HG02943 (cell line): ENCODE measurements around the gene MILR1.
"Not testable (repeated sequence)": the region's sequence is repeated elsewhere in the genome, so short reads cannot be mapped to it uniquely, and the experiment has no call there.

Experiments
- ATAC-seq: cut with Tn5 transposase; IDR thresholded peaks from one replicate; pipeline ENCODE4 v1.9.1; 2021; ENCODE audit warnings: mild to moderate bottlenecking, low read depth, moderate library complexity; ENCODE audit not compliant: unreplicated experiment

MILR1 gene

DNA sequence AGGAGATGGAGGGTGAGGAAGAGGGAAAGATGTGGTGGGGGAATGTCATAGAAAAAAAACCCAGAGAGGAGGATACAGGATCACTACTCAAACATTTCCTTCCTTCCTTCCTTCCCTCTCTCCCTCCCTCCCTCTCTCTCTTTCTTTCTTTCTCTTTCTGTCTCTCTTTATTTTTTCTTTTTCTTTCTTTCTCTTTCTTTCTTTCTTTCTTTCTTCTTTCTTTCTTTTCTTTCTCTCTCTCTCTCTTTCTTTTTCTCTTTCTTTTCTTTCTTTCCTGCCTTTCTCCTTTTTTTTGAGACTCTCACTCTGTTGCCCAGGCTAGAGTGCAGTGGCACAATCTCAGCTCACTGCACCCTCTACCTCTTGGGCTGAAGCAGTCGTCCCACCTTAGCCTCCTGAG is 17.9 kb downstream of the MILR1 start:
- not testable (repeated sequence) for ATAC-seq

GRCh38 chr17:64470625-64471024 is 21.7 kb downstream of the MILR1 start:
- no peak for ATAC-seq

DNA sequence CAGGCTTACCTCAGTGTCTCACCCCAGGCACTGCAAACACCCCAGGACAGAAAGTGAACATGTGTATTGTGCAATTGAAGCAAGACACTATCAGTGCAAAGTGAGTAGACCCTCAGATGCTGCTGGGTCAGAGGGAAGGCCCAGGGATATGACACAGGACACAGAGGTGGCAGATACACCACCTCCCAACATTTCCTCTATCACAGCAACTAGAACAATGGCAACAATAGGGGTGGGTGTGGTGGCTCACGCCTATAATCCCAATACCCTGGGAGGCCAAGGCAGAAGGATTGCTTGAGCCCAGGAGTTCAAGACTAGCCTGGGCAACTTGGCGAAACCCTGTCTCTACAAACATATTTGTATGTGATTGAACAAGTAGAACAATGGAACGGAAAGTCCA is 22.5 kb downstream of the MILR1 start:
- ATAC-seq: no peak

DNA sequence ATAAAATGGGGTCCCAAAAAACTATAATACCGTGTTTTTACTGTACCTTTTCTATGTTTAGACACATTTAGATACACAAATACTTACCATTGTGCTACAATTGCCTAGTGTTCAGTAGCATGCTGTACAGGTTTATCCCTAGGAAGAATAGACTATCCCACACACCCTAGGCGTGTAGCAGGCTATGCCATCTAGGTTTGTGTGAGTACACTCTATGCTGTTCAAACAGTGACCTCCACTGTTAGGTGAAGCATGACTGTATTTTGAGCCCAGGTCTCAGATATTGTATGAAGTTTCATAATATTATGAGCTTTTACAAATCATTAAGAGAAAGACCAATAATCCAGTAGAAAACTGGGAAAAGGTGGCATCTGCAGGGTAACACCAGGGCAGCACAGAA is 23.6 kb downstream of the MILR1 start:
- ATAC-seq: no peak

- no peak for ATAC-seq
Observed at GRCh38 chr17:64477849-64478248, 28.9 kb downstream of the MILR1 start.

GRCh38 chr17:64480951-64481350 is 32.0 kb downstream of the MILR1 start:
- no peak for ATAC-seq

DNA sequence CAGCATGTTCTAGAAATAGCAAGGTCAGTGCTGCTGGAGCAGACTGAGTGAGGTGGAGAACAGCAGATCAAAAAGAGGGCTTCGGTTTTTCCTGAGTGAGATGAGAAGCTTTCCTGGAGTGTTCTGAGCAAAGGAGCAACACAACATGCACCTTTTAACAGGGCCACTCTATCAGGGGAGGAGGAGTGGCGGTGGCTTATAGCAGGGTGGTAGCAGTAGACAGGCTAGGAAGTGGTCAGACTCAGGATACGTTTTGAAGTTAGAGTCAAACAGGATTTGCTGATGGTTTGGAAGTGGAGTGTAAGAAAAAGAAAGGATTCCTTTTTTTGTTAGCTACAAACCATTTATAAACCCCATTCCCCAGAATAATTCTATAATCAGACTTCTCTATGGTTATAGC is 35.5 kb downstream of the MILR1 start:
- ATAC-seq: no peak

GRCh38 chr17:64488301-64488700 is 39.4 kb downstream of the MILR1 start:
- ATAC-seq: no peak

GRCh38 chr17:64491034-64491860 is 42.3 kb downstream of the MILR1 start:
- ATAC-seq: no peak

DNA sequence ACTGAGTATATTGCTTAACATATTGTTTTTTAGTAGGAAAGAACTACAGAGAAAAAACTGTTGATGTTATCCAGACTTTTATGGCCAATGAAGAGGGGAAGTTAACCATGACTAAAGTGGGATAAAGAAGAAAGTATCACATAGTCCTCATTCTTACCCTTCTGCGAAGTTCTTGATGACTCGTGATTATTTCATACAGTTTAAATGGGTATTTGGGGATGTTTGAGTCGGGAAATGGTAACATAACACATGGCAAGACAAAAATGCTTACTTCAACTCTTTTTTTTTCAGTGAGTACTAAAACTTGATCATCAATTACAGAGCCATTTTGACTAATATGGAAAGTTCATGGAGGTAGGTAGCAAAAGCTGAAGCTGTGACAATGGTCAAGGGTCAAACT is 43.1 kb downstream of the MILR1 start:
- ATAC-seq: no peak

DNA sequence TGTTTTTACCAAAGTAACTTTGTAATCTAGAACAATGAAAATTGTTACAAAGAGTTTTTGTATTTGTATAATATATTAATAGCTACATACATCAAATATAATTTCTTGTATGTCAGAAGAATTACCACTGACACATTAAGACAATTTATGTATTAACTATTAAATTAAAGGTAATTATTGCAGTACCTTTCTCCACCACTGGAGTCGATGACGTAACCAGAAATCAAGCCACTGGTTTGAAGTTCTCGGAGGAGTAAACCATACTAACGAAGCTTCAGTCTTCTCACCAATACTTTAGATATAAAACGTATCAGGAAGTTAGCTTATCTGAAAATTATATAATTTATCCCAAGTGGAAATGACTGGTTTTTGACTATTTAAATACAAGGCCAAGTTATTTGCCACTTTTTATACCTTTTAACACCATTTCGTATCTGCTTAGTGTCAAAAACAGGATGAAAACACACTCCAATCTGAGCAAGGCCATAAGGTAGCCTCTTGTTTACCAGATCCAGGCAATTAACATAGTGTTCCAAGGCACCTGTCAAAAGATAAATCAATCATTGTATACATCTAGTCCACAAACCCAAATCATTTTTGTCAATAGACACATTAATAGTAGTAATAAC is 43.7 kb downstream of the MILR1 start:
- ATAC-seq: no peak

DNA sequence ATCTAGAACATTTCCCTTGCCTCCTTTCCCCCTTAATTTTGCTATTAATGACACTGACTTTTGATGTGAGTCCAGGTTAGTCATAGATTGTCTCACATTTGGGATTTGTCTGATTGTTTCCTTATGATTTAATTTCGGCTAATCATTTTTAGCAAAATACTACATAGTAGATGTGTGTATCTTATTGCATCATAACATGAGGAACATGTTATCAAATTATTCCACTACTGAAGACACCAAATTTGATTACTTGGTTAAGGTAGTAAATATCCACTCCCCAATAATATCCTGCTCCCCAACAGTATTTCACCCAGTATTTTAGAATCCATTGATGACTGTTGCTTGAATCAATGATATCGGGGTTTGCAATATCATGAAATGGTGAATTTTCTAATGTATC is 45.2 kb downstream of the MILR1 start:
- ATAC-seq: no peak

GRCh38 chr17:64495300-64495699 is 46.4 kb downstream of the MILR1 start:
- not testable (repeated sequence) for ATAC-seq

- no peak for ATAC-seq
Observed at GRCh38 chr17:64496348-64496785, 47.5 kb downstream of the MILR1 start.

- peak; percentile 75 for ATAC-seq
Observed at GRCh38 chr17:64496786-64497564, 48.1 kb downstream of the MILR1 start, which contains the start of gene POLG2. Gene POLG2 (minus strand): TSS chr17:64497054. CDS start chr17:64496968, 86 bp downstream.

- peak; percentile 25 for ATAC-seq
Observed at GRCh38 chr17:64497565-64498035, 48.7 kb downstream of the MILR1 start.

- no peak for ATAC-seq
Observed at GRCh38 chr17:64498308-64499203, 49.6 kb downstream of the MILR1 start.

- no peak for ATAC-seq
Observed at GRCh38 chr17:64499805-64500486, 51.0 kb downstream of the MILR1 start.

- no peak for ATAC-seq
Observed at GRCh38 chr17:64500487-64500859, 51.6 kb downstream of the MILR1 start.
